Loucy (cell line): ENCODE results near the gene TSHZ2.

ENCODE experiments used
- H2AFZ ChIP-seq: fragments of 200-600 bp; sonication (generic); 2 replicates; pipeline ENCODE4 v1.6.0; 2016; ENCODE audit warnings: antibody characterized with exemption, mild to moderate bottlenecking, low read length, moderate library complexity
- H3F3A ChIP-seq: fragments of 200-600 bp; 2 replicates; pipeline ENCODE4 v1.6.0; 2016; ENCODE audit warnings: antibody characterized with exemption, low read depth, mild to moderate bottlenecking
- H3K27me3 ChIP-seq: fragments of 200-600 bp; sonication (generic); 2 replicates; pipeline ENCODE4 v1.6.1; 2014; ENCODE audit warnings: low read length, mild to moderate bottlenecking; ENCODE audit not compliant: insufficient read depth, poor library complexity, severe bottlenecking
- H3K36me3 ChIP-seq: fragments of 200-600 bp; sonication (generic); 2 replicates; pipeline ENCODE4 v1.6.1; 2016; ENCODE audit warnings: low read length; ENCODE audit not compliant: insufficient read depth
- H3K4me1 ChIP-seq: fragments of 200-600 bp; sonication (generic); 2 replicates; pipeline ENCODE4 v1.5.1; 2014; ENCODE audit warnings: low read length, mild to moderate bottlenecking; ENCODE audit not compliant: insufficient read depth, poor library complexity, severe bottlenecking
- H3K4me2 ChIP-seq: fragments of 200-600 bp; sonication (generic); 2 replicates; pipeline ENCODE4 v1.6.0; 2014; ENCODE audit warnings: antibody characterized with exemption, low read length, low read depth, mild to moderate bottlenecking; ENCODE audit not compliant: poor library complexity, severe bottlenecking
- H3K4me3 ChIP-seq: fragments of 200-600 bp; sonication (generic); 2 replicates; pipeline ENCODE4 v1.5.1; 2014; ENCODE audit warnings: low read length, mild to moderate bottlenecking, mixed read lengths; ENCODE audit not compliant: poor library complexity, severe bottlenecking
- H3K79me2 ChIP-seq: fragments of 200-600 bp; sonication (generic); 2 replicates; pipeline ENCODE4 v1.6.1; 2014; ENCODE audit warnings: low read length; ENCODE audit not compliant: insufficient read depth
- H3K9ac ChIP-seq: fragments of 200-600 bp; sonication (generic); 2 replicates; pipeline ENCODE4 v1.6.0; 2014; ENCODE audit warnings: mild to moderate bottlenecking, low read depth, low read length, moderate library complexity; ENCODE audit not compliant: poor library complexity, severe bottlenecking
- H3K9me2 ChIP-seq: fragments of 200-600 bp; sonication (generic); replicated peaks from 2 replicates; pipeline ENCODE4 v1.6.1; 2016; ENCODE audit warnings: low read depth, low read length, mixed read lengths
- H3K9me3 ChIP-seq: fragments of 200-600 bp; sonication (generic); 2 replicates; pipeline ENCODE4 v1.6.1; 2014; ENCODE audit warnings: mild to moderate bottlenecking, antibody characterized with exemption, low read length, low read depth; ENCODE audit not compliant: insufficient read depth
- H4K20me1 ChIP-seq: fragments of 200-600 bp; sonication (generic); 2 replicates; pipeline ENCODE4 v1.6.0; 2014; ENCODE audit warnings: antibody characterized with exemption, low read length, mild to moderate bottlenecking; ENCODE audit not compliant: insufficient read depth, poor library complexity, severe bottlenecking
- EZH2phosphoT487 ChIP-seq: fragments of 200-600 bp; IDR thresholded peaks from 2 replicates; pipeline ENCODE4 v1.6.1; 2018; ENCODE audit warnings: antibody characterized with exemption, mild to moderate bottlenecking, moderate library complexity, borderline replicate concordance
- TF ChIP-seq, protein P1 (sequence below): fragments of 200-600 bp; sonication (generic); conservative IDR thresholded peaks from 2 replicates; pipeline ENCODE4 v1.5.1; 2014; ENCODE audit warnings: mild to moderate bottlenecking, antibody characterized with exemption, low read length

Gene TSHZ2

DNA sequence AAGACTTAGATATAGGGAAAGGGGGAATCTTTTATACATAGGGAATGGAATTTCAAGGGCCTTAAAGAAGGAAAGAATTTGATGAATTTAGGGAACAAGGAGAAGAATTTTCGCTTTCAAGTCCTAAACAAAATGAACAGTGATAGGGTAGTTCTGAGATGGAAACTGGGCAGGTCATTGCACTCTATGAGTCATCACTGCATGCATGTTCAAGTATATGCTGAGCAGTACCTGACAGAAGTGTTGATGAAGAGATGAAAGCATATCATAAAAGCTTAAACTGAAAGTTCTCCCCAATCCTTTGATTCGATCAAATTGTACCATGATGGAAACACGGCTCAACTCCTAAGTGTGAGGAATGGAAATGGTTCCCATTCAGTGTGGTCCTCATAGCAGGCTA is 271.0 kb downstream of the TSHZ2 start:
- no peaks in the 10 kb centered on the region for H3K9me2 ChIP-seq
- H2AFZ ChIP-seq: no peak overlapping the region
- no peak overlapping the region for H3K9ac ChIP-seq
- H3K4me3 ChIP-seq: no peak overlapping the region
- H3K4me2 ChIP-seq: no peak overlapping the region
- no peaks in the 10 kb centered on the region for H4K20me1 ChIP-seq
- H3K79me2 ChIP-seq: no peaks in the 10 kb centered on the region
- H3K4me1 ChIP-seq: no peaks in the 10 kb centered on the region
- no peaks in the 10 kb centered on the region for H3K27me3 ChIP-seq
- H3F3A ChIP-seq: no peaks in the 10 kb centered on the region
- H3K9me3 ChIP-seq: no peaks in the 10 kb centered on the region
- H3K36me3 ChIP-seq: no peaks in the 10 kb centered on the region
- TF ChIP-seq EZH2phosphoT487: no peak
- TF ChIP-seq, protein P1, sequence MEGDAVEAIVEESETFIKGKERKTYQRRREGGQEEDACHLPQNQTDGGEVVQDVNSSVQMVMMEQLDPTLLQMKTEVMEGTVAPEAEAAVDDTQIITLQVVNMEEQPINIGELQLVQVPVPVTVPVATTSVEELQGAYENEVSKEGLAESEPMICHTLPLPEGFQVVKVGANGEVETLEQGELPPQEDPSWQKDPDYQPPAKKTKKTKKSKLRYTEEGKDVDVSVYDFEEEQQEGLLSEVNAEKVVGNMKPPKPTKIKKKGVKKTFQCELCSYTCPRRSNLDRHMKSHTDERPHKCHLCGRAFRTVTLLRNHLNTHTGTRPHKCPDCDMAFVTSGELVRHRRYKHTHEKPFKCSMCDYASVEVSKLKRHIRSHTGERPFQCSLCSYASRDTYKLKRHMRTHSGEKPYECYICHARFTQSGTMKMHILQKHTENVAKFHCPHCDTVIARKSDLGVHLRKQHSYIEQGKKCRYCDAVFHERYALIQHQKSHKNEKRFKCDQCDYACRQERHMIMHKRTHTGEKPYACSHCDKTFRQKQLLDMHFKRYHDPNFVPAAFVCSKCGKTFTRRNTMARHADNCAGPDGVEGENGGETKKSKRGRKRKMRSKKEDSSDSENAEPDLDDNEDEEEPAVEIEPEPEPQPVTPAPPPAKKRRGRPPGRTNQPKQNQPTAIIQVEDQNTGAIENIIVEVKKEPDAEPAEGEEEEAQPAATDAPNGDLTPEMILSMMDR: no peak

DNA sequence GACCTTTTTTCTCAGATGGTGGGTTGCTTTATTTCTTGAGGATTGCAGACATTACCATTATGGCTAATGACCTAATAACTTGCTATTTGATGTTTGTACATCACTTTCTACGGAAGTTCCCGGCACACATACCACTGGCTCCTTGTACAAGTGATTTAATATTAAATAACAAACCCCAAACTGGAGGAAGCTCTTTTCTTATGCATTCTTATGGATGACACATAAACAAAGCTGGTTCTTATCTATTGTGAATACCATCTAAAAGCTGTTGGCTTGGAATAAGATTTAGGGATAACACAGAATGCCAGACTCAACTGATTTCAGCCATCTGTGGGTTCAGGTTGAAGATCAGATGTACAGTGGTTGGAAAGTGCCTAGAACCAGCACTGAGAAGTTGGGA is 272.6 kb downstream of the TSHZ2 start:
- Histone ChIP-seq H2AFZ (no peak overlapping the region), H4K20me1 (no peaks in the 10 kb centered on the region), H3K9ac (no peak overlapping the region), H3K9me3 (no peaks in the 10 kb centered on the region), H3K4me3 (no peak overlapping the region), H3K4me1 (no peaks in the 10 kb centered on the region), H3K9me2 (no peaks in the 10 kb centered on the region), H3F3A (no peaks in the 10 kb centered on the region), H3K27me3 (no peaks in the 10 kb centered on the region), H3K4me2 (no peak overlapping the region), H3K79me2 (no peaks in the 10 kb centered on the region), H3K36me3 (no peaks in the 10 kb centered on the region)
- no peak for TF ChIP-seq EZH2phosphoT487
- TF ChIP-seq, protein P1: no peak

DNA sequence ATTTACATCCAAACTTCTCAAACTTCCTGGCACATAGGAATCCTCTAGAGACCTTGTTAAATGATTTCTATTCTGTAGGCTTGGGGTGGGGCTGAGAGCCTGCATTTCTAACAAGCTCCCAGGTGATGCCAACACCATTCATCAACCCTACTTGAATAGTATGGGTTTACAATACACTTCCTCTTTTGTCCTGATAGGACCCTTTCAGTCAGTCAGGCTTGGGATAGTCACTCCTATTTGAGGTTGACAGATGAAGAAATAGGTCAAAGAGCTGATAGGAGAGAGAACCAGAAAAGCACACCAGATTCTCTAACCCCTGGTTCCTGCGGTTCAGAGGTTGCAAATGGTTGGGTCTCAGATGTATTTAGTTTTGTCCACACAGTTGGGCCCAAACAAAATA is 273.4 kb downstream of the TSHZ2 start:
- H4K20me1 ChIP-seq: no peaks in the 10 kb centered on the region
- no peak overlapping the region for H3K4me2 ChIP-seq
- H3K9me3 ChIP-seq: no peaks in the 10 kb centered on the region
- H3K36me3 ChIP-seq: no peaks in the 10 kb centered on the region
- H3K79me2 ChIP-seq: no peaks in the 10 kb centered on the region
- H2AFZ ChIP-seq: no peak overlapping the region
- H3F3A ChIP-seq: no peaks in the 10 kb centered on the region
- no peak for TF ChIP-seq EZH2phosphoT487
- TF ChIP-seq, protein P1: no peak
- no peaks in the 10 kb centered on the region for H3K9me2 ChIP-seq
- no peaks in the 10 kb centered on the region for H3K27me3 ChIP-seq
- no peaks in the 10 kb centered on the region for H3K4me1 ChIP-seq
- H3K4me3 ChIP-seq: no peak overlapping the region
- H3K9ac ChIP-seq: no peak overlapping the region
